Neural progenitor cell (in vitro differentiated cells): ENCODE measurements around the gene IPCEF1. TPM values are rescaled to one million over a fixed set of nuclear protein-coding genes. Genes with fewer than 3 reads are reported as not detected.
"Not testable (repeated sequence)": the region's sequence is repeated elsewhere in the genome, so short reads cannot be mapped to it uniquely, and the experiment has no call there.

ENCODE experiments used
- DNase-seq: peaks from one replicate; pipeline ENCODE4 v3.0.0-alpha.2; 2016; ENCODE audit warnings: low spot score
- H2AFZ ChIP-seq: fragments of 200-600 bp; sonication (generic); replicated peaks from 2 replicates; pipeline ENCODE4 v1.6.1; 2016; ENCODE audit warnings: antibody characterized with exemption
- H3F3A ChIP-seq: fragments of 200-600 bp; sonication (generic); 2 replicates; pipeline ENCODE4 v1.6.1; 2016; ENCODE audit warnings: antibody characterized with exemption, low read depth
- H3K27ac ChIP-seq: fragments of 200-600 bp; sonication (generic); 2 replicates; pipeline ENCODE4 v1.5.1; 2016; ENCODE audit warnings: mild to moderate bottlenecking
- H3K27me3 ChIP-seq: fragments of 200-600 bp; sonication (generic); 2 replicates; pipeline ENCODE4 v1.6.1; 2016; ENCODE audit warnings: mild to moderate bottlenecking, moderate library complexity
- H3K36me3 ChIP-seq: fragments of 200-600 bp; sonication (generic); 2 replicates; pipeline ENCODE4 v1.5.1; 2016
- H3K4me1 ChIP-seq: fragments of 200-600 bp; sonication (generic); 2 replicates; pipeline ENCODE4 v1.6.1; 2016; ENCODE audit warnings: mixed run types
- H3K4me2 ChIP-seq: fragments of 200-600 bp; sonication (generic); 2 replicates; pipeline ENCODE4 v1.6.1; 2016
- H3K4me3 ChIP-seq: fragments of 200-600 bp; sonication (generic); 2 replicates; pipeline ENCODE4 v1.5.1; 2016
- H3K79me2 ChIP-seq: fragments of 200-600 bp; sonication (generic); 2 replicates; pipeline ENCODE4 v1.6.1; 2016; ENCODE audit warnings: low read depth
- H3K9ac ChIP-seq: fragments of 200-600 bp; sonication (generic); 2 replicates; pipeline ENCODE4 v1.6.1; 2016
- H3K9me3 ChIP-seq: fragments of 200-600 bp; sonication (generic); 2 replicates; pipeline ENCODE4 v1.5.1; 2016; ENCODE audit warnings: low read depth
- H4K20me1 ChIP-seq: fragments of 200-600 bp; sonication (generic); 2 replicates; pipeline ENCODE4 v1.6.1; 2016; ENCODE audit warnings: low read depth
- H3K27ac Mint-ChIP-seq: 3 replicates; pipeline ENCODE4 v1.8.0; 2021; ENCODE audit warnings: mixed read lengths
- H3K27me3 Mint-ChIP-seq: 2 replicates; pipeline ENCODE4 v1.8.0; 2022; ENCODE audit warnings: low read depth, mild to moderate bottlenecking, inconsistent platforms, moderate library complexity, mixed read lengths; ENCODE audit not compliant: insufficient read depth
- H3K36me3 Mint-ChIP-seq: 3 replicates; pipeline ENCODE4 v1.8.0; 2021; ENCODE audit warnings: mixed read lengths
- H3K4me1 Mint-ChIP-seq: 3 replicates; pipeline ENCODE4 v1.8.0; 2021; ENCODE audit warnings: mixed read lengths
- H3K4me3 Mint-ChIP-seq: 3 replicates; pipeline ENCODE4 v1.8.0; 2021; ENCODE audit warnings: mild to moderate bottlenecking, moderate library complexity, mixed read lengths
- H3K9me3 Mint-ChIP-seq: 3 replicates; pipeline ENCODE4 v1.8.0; 2020; ENCODE audit warnings: mixed read lengths
- CTCF ChIP-seq: fragments of 200-600 bp; sonication (generic); IDR thresholded peaks from 2 replicates; pipeline ENCODE4 v1.5.1; 2017; ENCODE audit warnings: antibody characterized with exemption, mild to moderate bottlenecking
- EZH2 ChIP-seq: fragments of 200-600 bp; sonication (generic); IDR thresholded peaks from 2 replicates; pipeline ENCODE4 v1.6.1; 2017; ENCODE audit warnings: antibody characterized with exemption, mild to moderate bottlenecking, moderate library complexity
- EZH2phosphoT487 ChIP-seq: fragments of 200-600 bp; sonication (generic); IDR thresholded peaks from 2 replicates; pipeline ENCODE4 v1.6.1; 2017; ENCODE audit warnings: antibody characterized with exemption
- total RNA-seq: library from RNA; depleted of rRNA; stranded (reverse); fragments of >200 nt; gene quantifications from 2 replicates; pipeline ENCODE4 v1.2.3, GENCODE V29; 2015; ENCODE audit warnings: low replicate concordance

IPCEF1 gene
- total RNA-seq, 1 donor from 2014 or later, result 0.13 TPM

DNA sequence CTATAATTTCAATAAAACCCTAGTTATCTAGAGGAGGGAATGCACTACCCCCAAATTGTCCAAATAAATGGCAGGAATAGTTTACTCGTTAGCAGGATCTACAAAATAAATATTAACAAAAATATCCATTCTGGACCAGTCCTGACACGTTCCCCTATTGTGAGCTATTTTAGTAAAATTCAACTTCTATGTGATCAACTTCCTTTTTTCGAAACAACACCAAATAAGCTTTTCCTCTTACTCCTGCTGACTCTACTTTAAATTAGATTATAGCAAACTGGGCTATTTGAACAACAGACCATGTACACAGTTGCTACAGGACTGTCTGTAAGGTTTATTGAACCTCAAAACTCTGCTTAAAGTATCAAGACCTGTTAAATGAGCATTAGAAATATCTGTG, 154.3 kb downstream of the IPCEF1 start:
- Histone ChIP-seq H3K4me3 (no peak overlapping the region), H3K9ac (no peak overlapping the region), H3K36me3 (no peaks in the 10 kb centered on the region), H3K27ac (no peak overlapping the region), H3K9me3 (no peaks in the 10 kb centered on the region), H3K4me1 (no peaks in the 10 kb centered on the region), H3F3A (no peaks in the 10 kb centered on the region), H2AFZ (no peak overlapping the region), H4K20me1 (no peaks in the 10 kb centered on the region), H3K79me2 (no peaks in the 10 kb centered on the region), H3K27me3 (no peaks in the 10 kb centered on the region), H3K4me2 (no peak overlapping the region)
- TF ChIP-seq EZH2phosphoT487 (no peak), CTCF (no peak), EZH2 (no peak)
- Mint-ChIP-seq H3K36me3 (peaks cover 2% of the 10 kb centered on the region), H3K4me1 (peaks cover 8% of the 10 kb centered on the region), H3K27ac (no peak overlapping the region), H3K27me3 (peaks cover 4% of the 10 kb centered on the region), H3K4me3 (no peak overlapping the region), H3K9me3 (no peaks in the 10 kb centered on the region)
- DNase-seq, result no peak

- H3K36me3 ChIP-seq, H4K20me1 ChIP-seq, H3F3A ChIP-seq, H3K36me3 Mint-ChIP-seq, H3K9me3 ChIP-seq, H3K4me1 ChIP-seq, DNase-seq, H2AFZ ChIP-seq, H3K27me3 ChIP-seq, H3K9me3 Mint-ChIP-seq, H3K27me3 Mint-ChIP-seq, H3K4me2 ChIP-seq, H3K4me3 ChIP-seq, H3K9ac ChIP-seq, H3K79me2 ChIP-seq, H3K4me3 Mint-ChIP-seq, H3K27ac ChIP-seq, H3K27ac Mint-ChIP-seq: not testable (repeated sequence)
- H3K4me1 Mint-ChIP-seq, result peaks cover 13% of the 10 kb centered on the region
Observed at GRCh38 chr6:154201688-154202087, 154.9 kb downstream of the IPCEF1 start.

DNA sequence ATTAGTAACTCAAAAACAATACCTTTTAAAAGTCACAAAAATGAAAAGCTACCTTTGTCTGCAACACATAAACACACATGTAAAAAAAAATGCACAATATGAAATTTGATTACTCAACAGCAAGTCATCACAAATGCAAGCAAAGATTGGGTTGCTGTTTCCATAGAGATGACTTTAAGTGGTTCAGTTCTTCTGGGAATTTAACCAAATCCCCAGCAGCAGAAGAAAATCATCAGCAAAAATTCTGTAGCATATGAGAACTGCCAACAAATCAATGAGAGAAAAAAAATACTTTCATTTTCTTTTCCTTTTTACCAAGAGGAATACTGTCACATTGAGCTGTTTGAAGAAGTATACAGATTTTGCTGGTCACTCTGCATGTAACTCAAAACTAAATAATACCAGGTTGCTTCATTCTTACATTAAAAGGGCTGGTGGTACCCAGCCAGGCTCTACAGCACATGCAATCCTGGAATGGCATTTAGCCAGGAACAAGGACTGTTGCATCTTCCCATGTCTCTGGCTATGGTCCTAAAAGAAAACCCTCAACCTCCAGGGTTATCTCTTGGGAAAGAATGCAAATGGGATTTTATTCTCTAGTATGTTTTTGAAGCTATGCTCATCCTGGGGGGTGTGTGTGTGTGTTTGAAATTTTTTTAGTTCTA, 159.3 kb downstream of the IPCEF1 start:
- Histone ChIP-seq H3K9ac (no peak overlapping the region), H3K79me2 (no peaks in the 10 kb centered on the region), H2AFZ (no peak overlapping the region), H3K9me3 (no peaks in the 10 kb centered on the region), H3K27ac (no peak overlapping the region), H4K20me1 (no peaks in the 10 kb centered on the region), H3K36me3 (no peaks in the 10 kb centered on the region), H3F3A (no peaks in the 10 kb centered on the region), H3K27me3 (no peaks in the 10 kb centered on the region), H3K4me1 (no peaks in the 10 kb centered on the region), H3K4me3 (no peak overlapping the region), H3K4me2 (no peak overlapping the region)
- no peaks in the 10 kb centered on the region for H3K27me3 Mint-ChIP-seq
- H3K9me3 Mint-ChIP-seq, result peaks cover 2% of the 10 kb centered on the region
- H3K4me1 Mint-ChIP-seq, result peaks cover 18% of the 10 kb centered on the region
- TF ChIP-seq CTCF, result no peak
- no peak for TF ChIP-seq EZH2phosphoT487
- TF ChIP-seq EZH2, result no peak
- no peak overlapping the region for H3K27ac Mint-ChIP-seq
- DNase-seq, result no peak
- no peak overlapping the region for H3K4me3 Mint-ChIP-seq
- H3K36me3 Mint-ChIP-seq, result no peaks in the 10 kb centered on the region

DNA sequence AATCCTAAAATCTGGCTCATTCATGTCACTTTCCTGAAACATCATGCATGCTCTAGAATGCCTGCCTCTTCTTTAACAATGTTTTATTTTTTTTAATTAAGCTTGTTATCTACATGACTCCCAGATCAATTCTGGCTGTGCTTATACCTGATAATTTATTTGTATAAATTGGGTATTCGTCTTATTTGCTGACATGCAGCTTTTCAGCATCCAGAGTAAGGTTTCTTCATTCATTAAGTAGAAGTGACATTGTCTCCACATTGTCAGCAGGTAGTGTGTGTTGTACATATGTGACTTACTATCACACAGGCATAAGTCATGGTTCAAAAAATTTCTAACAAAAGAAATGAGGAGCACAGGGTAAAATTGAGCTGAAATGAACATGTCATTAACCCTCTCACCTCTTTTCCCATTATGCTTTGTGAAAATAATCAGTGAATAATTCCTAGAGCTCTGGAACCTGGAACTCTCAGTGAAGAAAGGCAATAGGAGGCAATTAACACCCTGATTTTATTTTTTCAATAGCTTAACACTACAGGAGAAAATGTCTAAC, 160.2 kb downstream of the IPCEF1 start:
- no peak for DNase-seq
- H2AFZ ChIP-seq, result no peak overlapping the region
- H3K4me2 ChIP-seq, result no peak overlapping the region
- H3K79me2 ChIP-seq, result no peaks in the 10 kb centered on the region
- H3K4me3 ChIP-seq, result no peak overlapping the region
- no peaks in the 10 kb centered on the region for H3K27me3 Mint-ChIP-seq
- H3K27ac ChIP-seq, result no peak overlapping the region
- no peaks in the 10 kb centered on the region for H3K9me3 ChIP-seq
- H3K4me3 Mint-ChIP-seq, result no peak overlapping the region
- peaks cover 18% of the 10 kb centered on the region for H3K4me1 Mint-ChIP-seq
- no peaks in the 10 kb centered on the region for H4K20me1 ChIP-seq
- no peak overlapping the region for H3K27ac Mint-ChIP-seq
- no peak for TF ChIP-seq EZH2phosphoT487
- no peak for TF ChIP-seq CTCF
- no peak for TF ChIP-seq EZH2
- H3K9me3 Mint-ChIP-seq, result peaks cover 2% of the 10 kb centered on the region
- H3K4me1 ChIP-seq, result no peaks in the 10 kb centered on the region
- H3K36me3 ChIP-seq, result no peaks in the 10 kb centered on the region
- H3F3A ChIP-seq, result no peaks in the 10 kb centered on the region
- H3K27me3 ChIP-seq, result no peaks in the 10 kb centered on the region
- no peaks in the 10 kb centered on the region for H3K36me3 Mint-ChIP-seq
- no peak overlapping the region for H3K9ac ChIP-seq
